MCF 10A (cell line): ENCODE data around the gene RAF1. TPM values are rescaled to one million over a fixed set of nuclear protein-coding genes. Genes with fewer than 3 reads are reported as not detected.

ENCODE experiments used
- BruUV-seq: library from RNA; stranded (reverse); fragments of 400-500 nt; replicated peaks from 2 replicates; lab custom pipeline; 2021; lab: Mats Ljungman, UMichigan
- CTCF ChIA-PET: fragments of 300-600 bp; sonication (Branson Sonifier 250); formaldehyde crosslinking; extraction: SDS; loops from one replicate; lab custom pipeline; 2021; ENCODE audit warnings: antibody characterized with exemption, inconsistent platforms; lab: Yijun Ruan, JAX
- POLR2A ChIA-PET: fragments of 300-600, 350-650 bp; sonication (Branson Sonifier 250); formaldehyde crosslinking; extraction: SDS; loops from one replicate; lab custom pipeline; 2020; ENCODE audit warnings: antibody characterized with exemption, inconsistent platforms; lab: Yijun Ruan, JAX
- DNase-seq: peaks from one replicate; pipeline ENCODE4 v3.0.0-alpha.2; 2018; ENCODE audit not compliant: unreplicated experiment
- H3K27ac Mint-ChIP-seq: one replicate; pipeline ENCODE4 v1.8.0; 2022; ENCODE audit warnings: mild to moderate bottlenecking, low read depth, mixed read lengths; ENCODE audit not compliant: unreplicated experiment
- H3K27me3 Mint-ChIP-seq: one replicate; pipeline ENCODE4 v1.8.0; 2022; ENCODE audit warnings: mixed read lengths; ENCODE audit not compliant: insufficient read depth, unreplicated experiment
- H3K36me3 Mint-ChIP-seq: one replicate; pipeline ENCODE4 v1.8.0; 2022; ENCODE audit warnings: mild to moderate bottlenecking, moderate library complexity, mixed read lengths; ENCODE audit not compliant: insufficient read depth, unreplicated experiment
- H3K4me1 Mint-ChIP-seq: one replicate; pipeline ENCODE4 v1.8.0; 2022; ENCODE audit warnings: mixed read lengths; ENCODE audit not compliant: insufficient read depth, unreplicated experiment
- H3K4me3 Mint-ChIP-seq: one replicate; pipeline ENCODE4 v1.8.0; 2022; ENCODE audit warnings: mild to moderate bottlenecking, moderate library complexity, mixed read lengths; ENCODE audit not compliant: unreplicated experiment
- H3K9me3 Mint-ChIP-seq: one replicate; pipeline ENCODE4 v1.8.0; 2022; ENCODE audit warnings: mixed read lengths; ENCODE audit not compliant: unreplicated experiment
- intact Hi-C: fragments of 100-400 bp; cut with micrococcal nuclease; formaldehyde crosslinking; loops from 2 replicates; pipeline ENCODE4 v1.14.1; 2022
- total RNA-seq: library from RNA; stranded (reverse); gene quantifications from 2 replicates; pipeline ENCODE4 v1.2.3, GENCODE V29; 2022
- TF ChIP-seq, protein P1 (sequence below): fragments of 200-600 bp; IDR thresholded peaks from one replicate; pipeline ENCODE4 v1.8.0; 2022; ENCODE audit warnings: antibody characterized with exemption, mild to moderate bottlenecking; ENCODE audit not compliant: unreplicated experiment

RAF1 gene
- total RNA-seq, 1 experiment from 2014 or later, result 76.8 TPM

DNA sequence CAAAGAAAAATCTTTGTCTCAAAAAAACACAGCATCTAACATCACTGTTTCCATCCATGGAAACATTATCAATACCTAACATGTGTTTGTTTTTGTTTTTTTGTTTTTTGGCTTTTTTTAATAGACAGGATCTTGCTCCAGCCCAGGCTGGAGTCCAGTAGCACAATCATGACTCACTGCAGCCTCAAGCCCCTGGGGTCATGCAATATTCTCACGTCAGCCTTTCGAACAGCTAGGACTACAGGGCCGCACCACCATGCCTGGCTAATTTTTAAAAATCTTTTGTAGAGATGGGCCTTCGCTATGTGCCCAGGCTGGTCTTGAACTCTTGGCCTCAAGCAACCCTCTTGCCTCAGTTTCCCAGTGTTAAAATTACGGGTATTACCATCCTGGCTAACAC is 52.8 kb downstream of the RAF1 start:
- Mint-ChIP-seq H3K4me3 (no peak overlapping the region), H3K4me1 (peaks cover 5% of the 10 kb centered on the region), H3K27ac (no peak overlapping the region), H3K27me3 (no peaks in the 10 kb centered on the region), H3K36me3 (peaks cover 72% of the 10 kb centered on the region), H3K9me3 (no peaks in the 10 kb centered on the region)
- BruUV-seq, result no TSS peak
- intact Hi-C loops, result no loop called here
- CTCF ChIA-PET, result interaction anchor here (1.4 kb wide), 1 partner anchor 37 kb away, joined by 3 read pairs; no protein-coding TSS in a partner anchor
- POLR2A ChIA-PET, result no interaction called here
- DNase-seq, result no peak
- TF ChIP-seq, protein P1, sequence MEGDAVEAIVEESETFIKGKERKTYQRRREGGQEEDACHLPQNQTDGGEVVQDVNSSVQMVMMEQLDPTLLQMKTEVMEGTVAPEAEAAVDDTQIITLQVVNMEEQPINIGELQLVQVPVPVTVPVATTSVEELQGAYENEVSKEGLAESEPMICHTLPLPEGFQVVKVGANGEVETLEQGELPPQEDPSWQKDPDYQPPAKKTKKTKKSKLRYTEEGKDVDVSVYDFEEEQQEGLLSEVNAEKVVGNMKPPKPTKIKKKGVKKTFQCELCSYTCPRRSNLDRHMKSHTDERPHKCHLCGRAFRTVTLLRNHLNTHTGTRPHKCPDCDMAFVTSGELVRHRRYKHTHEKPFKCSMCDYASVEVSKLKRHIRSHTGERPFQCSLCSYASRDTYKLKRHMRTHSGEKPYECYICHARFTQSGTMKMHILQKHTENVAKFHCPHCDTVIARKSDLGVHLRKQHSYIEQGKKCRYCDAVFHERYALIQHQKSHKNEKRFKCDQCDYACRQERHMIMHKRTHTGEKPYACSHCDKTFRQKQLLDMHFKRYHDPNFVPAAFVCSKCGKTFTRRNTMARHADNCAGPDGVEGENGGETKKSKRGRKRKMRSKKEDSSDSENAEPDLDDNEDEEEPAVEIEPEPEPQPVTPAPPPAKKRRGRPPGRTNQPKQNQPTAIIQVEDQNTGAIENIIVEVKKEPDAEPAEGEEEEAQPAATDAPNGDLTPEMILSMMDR, result no peak

DNA sequence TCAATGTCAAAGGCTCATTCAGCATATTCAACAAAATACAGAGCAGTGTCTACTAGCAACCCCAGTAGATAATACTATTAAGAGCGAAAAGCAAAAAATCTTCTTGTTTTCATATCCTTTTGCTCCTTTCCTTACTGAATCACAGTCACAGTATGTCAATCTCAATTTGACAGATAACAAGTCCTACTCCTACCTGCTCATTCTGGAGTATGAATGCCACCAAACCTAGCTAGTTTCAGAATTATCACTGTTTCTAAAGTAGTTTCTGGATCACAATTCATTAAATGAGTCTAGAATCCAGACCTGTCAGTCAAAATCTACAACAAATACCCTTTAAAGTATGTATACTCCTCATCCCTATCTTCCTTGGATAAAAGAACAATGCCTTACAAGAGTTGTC is 55.5 kb downstream of the RAF1 start:
- CTCF ChIA-PET, result no interaction called here
- intact Hi-C loops, result no loop called here
- Mint-ChIP-seq H3K36me3 (peaks cover 73% of the 10 kb centered on the region), H3K9me3 (no peaks in the 10 kb centered on the region), H3K27me3 (no peaks in the 10 kb centered on the region), H3K4me3 (no peak overlapping the region), H3K4me1 (no peaks in the 10 kb centered on the region), H3K27ac (no peak overlapping the region)
- DNase-seq, result no peak
- no TSS peak for BruUV-seq
- TF ChIP-seq, protein P1, result no peak
- POLR2A ChIA-PET, result interaction anchor here (0.7 to 0.9 kb wide), 3 partner anchors 17 to 63 kb away, joined by 3 to 4 read pairs (median 3); partner anchors contain the start of gene RAF1

DNA sequence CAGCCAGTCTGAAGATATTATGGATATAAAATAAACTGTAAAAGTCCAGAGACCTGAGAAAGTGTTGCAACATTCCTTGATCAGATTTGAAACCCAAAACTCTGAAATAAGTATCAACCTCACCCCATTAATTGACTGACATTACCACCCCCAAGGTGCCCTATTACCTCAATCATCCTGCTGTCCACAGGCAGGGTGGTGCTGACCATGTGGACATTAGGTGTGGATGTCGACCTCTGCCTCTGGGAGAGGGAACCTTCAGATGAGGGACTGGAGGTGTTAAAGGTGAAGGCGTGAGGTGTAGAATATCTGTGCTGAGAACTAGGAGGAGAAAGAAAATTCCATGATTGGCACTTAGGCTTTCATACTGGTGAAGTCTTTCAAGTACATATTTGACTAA is 59.9 kb downstream of the RAF1 start:
- CTCF ChIA-PET, result no interaction called here
- no TSS peak for BruUV-seq
- no peak overlapping the region for H3K4me3 Mint-ChIP-seq
- H3K27me3 Mint-ChIP-seq, result no peaks in the 10 kb centered on the region
- no peaks in the 10 kb centered on the region for H3K9me3 Mint-ChIP-seq
- POLR2A ChIA-PET, result no interaction called here
- TF ChIP-seq, protein P1, result no peak
- H3K27ac Mint-ChIP-seq, result no peak overlapping the region
- no peak for DNase-seq
- no peaks in the 10 kb centered on the region for H3K4me1 Mint-ChIP-seq
- intact Hi-C loops, result loop anchor here (5.0 kb wide), 1 partner anchor 103 kb away; no protein-coding TSS in a partner anchor
- H3K36me3 Mint-ChIP-seq, result peaks cover 81% of the 10 kb centered on the region

DNA sequence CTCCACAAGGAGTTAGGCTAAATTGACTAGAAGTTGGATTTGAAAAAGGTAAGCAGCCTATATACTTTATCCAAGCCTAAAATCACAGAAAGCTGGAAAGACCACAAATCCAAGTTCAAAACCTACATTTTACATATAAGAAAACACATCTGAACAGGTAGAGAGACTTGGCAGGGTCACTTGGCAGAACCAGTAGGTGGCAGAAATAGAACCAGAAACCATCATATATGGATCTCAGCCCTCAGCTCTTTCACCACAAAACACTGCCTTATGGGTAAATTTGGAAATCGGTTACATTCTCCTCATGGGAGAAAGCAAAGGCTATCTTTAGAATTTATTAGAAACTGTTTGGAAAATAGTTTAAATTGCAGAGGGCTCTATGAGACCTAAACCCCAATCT is 62.8 kb downstream of the RAF1 start:
- DNase-seq, result no peak
- H3K4me1 Mint-ChIP-seq, result no peaks in the 10 kb centered on the region
- TF ChIP-seq, protein P1, result no peak
- intact Hi-C loops, result loop anchor here (5.0 kb wide), 1 partner anchor 106 kb away; no protein-coding TSS in a partner anchor
- no peak overlapping the region for H3K27ac Mint-ChIP-seq
- CTCF ChIA-PET, result interaction anchor here (0.6 to 1.5 kb wide), 6 partner anchors 12 to 120 kb away, joined by 3 to 8 read pairs (median 3); no protein-coding TSS in a partner anchor
- H3K4me3 Mint-ChIP-seq, result no peak overlapping the region
- no TSS peak for BruUV-seq
- POLR2A ChIA-PET, result interaction anchor here (0.6 to 2.0 kb wide), 7 partner anchors 11 to 240 kb away, joined by 3 to 6 read pairs (median 3); partner anchors contain the start of genes RAF1 and RPL32
- H3K27me3 Mint-ChIP-seq, result no peaks in the 10 kb centered on the region
- no peaks in the 10 kb centered on the region for H3K9me3 Mint-ChIP-seq
- H3K36me3 Mint-ChIP-seq, result peaks cover 86% of the 10 kb centered on the region
